GM12865 (cell line): ENCODE measurements around the gene TOMM34.

Experiments used
- DNase-seq: peaks from one replicate; pipeline ENCODE4 v3.0.0; 2010; ENCODE audit warnings: low read depth
- H3K4me3 ChIP-seq: 2 replicates; pipeline ENCODE4 v1.5.1; 2011; ENCODE audit warnings: mild to moderate bottlenecking, low read depth, low read length, control low read depth
- CTCF ChIP-seq: IDR thresholded peaks from 2 replicates; pipeline ENCODE4 v1.5.1; 2011; ENCODE audit warnings: low read length, control low read depth, low read depth, inconsistent platforms; ENCODE audit not compliant: insufficient read depth; ENCODE audit errors: missing control alignments

Gene TOMM34

DNA sequence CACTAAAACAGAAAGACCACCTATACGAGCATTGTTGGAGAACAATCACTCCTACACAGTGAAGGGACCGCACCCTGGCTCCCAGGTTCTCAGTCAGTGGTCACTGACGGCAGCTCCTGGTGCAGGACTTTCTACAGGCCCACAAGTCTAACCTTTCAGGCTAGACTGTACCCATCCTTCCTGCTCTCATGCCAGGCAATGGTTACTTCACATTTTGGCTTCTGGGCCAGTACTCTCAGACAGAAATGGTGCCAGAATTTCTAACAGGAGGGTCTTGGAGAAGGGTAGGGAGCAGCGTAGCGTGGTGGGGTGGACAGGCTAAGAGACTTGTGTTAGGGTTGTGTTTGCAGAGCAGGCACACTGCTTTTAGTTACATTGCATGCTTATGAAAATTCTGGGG lies 12.1 kb downstream of the TOMM34 start:
- no peak overlapping the region for H3K4me3 ChIP-seq
- DNase-seq, result no peak
- no peak for TF ChIP-seq CTCF

GRCh38 chr20:44946271-44946852 lies 13.8 kb downstream of the TOMM34 start:
- no peak for DNase-seq
- H3K4me3 ChIP-seq, result no peak overlapping the region
- TF ChIP-seq CTCF, result no peak

- no peak for TF ChIP-seq CTCF
- no peak for DNase-seq
- no peak overlapping the region for H3K4me3 ChIP-seq
These were observed 14.9 kb downstream of the TOMM34 start for GRCh38 chr20:44945261-44945660.

- DNase-seq, result no peak
- TF ChIP-seq CTCF, result no peak
- H3K4me3 ChIP-seq, result no peak overlapping the region
These were observed 16.4 kb downstream of the TOMM34 start for GRCh38 chr20:44943828-44944227.

DNA sequence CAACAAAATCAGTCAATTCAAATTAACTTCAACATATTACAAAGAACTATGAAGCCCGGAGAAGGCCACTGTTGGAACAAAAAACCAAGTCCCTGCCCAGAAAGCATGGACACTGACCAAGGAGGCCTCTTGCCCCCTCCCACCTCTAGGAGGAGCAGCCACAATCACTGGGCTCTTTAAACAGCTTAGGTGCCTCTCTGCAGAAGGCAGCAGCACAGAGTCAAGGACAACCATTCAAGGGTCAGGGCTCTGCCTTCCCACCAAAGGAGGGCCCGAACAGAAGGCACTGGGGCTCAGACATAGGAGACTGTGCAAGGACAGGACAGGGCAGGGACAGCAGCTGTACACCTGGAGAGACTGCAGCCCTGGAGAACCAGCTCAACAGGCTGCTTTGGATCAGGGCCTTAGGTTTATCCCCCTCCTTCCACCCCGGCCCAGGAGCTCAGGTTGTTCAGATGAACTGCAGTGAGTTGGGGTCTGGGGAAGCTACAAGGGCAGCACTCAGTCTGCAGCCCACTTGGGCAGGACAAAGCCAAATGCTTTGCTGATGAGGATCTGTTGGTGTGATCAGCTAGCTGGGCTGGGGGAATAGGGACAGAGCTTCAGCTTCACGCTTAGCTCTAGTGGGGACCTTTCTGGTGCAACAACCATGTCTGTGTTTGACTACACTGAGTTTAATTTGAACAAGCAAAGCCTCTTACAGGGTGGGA lies 17.8 kb downstream of the TOMM34 start:
- no peak for TF ChIP-seq CTCF
- H3K4me3 ChIP-seq, result no peak overlapping the region
- DNase-seq, result no peak

- no peak for TF ChIP-seq CTCF
- no peak for DNase-seq
- no peak overlapping the region for H3K4me3 ChIP-seq
These were observed 19.0 kb downstream of the TOMM34 start for GRCh38 chr20:44941120-44941691.

DNA sequence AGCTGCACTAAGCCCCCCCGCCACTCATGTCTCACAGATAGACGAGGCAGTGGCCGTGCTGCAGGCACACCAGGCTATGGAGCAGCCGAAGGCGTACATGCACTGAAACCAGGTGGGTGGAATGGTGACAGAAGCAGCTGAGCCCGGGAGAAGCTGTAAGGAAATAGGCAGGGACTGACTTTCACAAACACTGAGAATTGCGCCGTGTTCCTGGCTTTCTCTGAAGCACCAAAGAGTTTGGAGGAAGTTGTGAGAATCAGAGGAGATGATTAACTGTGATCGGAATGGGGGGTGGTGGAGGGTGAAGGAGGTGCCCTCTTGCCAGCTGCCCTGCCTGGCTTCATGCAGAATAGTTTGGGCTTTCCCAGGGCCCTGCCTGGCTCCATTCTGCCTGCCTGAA lies 21.6 kb downstream of the TOMM34 start:
- TF ChIP-seq CTCF, result no peak
- DNase-seq, result no peak
- no peak overlapping the region for H3K4me3 ChIP-seq
